ENCODE measurements around the gene MAMLD1. TPM values are rescaled to one million over a fixed set of nuclear protein-coding genes. Genes with fewer than 3 reads are reported as not detected.

Gene MAMLD1
- total RNA-seq, 1 donor from 2014 or later: 2.6 TPM

- Histone ChIP-seq H3K9ac (ENCODE audit: low read depth in 1 of 3, low read length in 3 of 3) (peak overlapping the region in 1 of 3 donors; percentile 16), H3K27me3 (ENCODE audit: control insufficient read depth in 3 of 3, insufficient read depth in 3 of 3, low read length in 3 of 3) (no peaks in the 10 kb centered on the region), H3K4me1 (ENCODE audit: control insufficient read depth in 3 of 3, insufficient read depth in 3 of 3, low read length in 3 of 3) (peaks cover 16 to 21% (median 20%) of the 10 kb centered on the region in 3 donors), H3K9me3 (ENCODE audit: control insufficient read depth in 3 of 3, low read length in 3 of 3) (no peaks in the 10 kb centered on the region), H3K4me3 (ENCODE audit: low read length in 3 of 3) (no peak overlapping the region), H3K27ac (ENCODE audit: low read depth, low read length) (no peak overlapping the region), H3K36me3 (ENCODE audit: control insufficient read depth in 3 of 3, insufficient read depth in 3 of 3, low read length in 3 of 3) (no peaks in the 10 kb centered on the region)
Measured at GRCh38 chrX:150512461-150512901, 149.4 kb downstream of the MAMLD1 start.

- H3K4me1 ChIP-seq (ENCODE audit: control insufficient read depth in 3 of 3, insufficient read depth in 3 of 3, low read length in 3 of 3): peaks cover 7 to 13% (median 13%) of the 10 kb centered on the region in 3 donors
- no peaks in the 10 kb centered on the region for H3K36me3 ChIP-seq (ENCODE audit: control insufficient read depth in 3 of 3, insufficient read depth in 3 of 3, low read length in 3 of 3)
- no peaks in the 10 kb centered on the region for H3K9me3 ChIP-seq (ENCODE audit: control insufficient read depth in 3 of 3, low read length in 3 of 3)
- no peak overlapping the region for H3K27ac ChIP-seq (ENCODE audit: low read depth, low read length)
- H3K4me3 ChIP-seq (ENCODE audit: low read length in 3 of 3): no peak overlapping the region
- no peak overlapping the region for H3K9ac ChIP-seq (ENCODE audit: low read depth in 1 of 3, low read length in 3 of 3)
- H3K27me3 ChIP-seq (ENCODE audit: control insufficient read depth in 3 of 3, insufficient read depth in 3 of 3, low read length in 3 of 3): no peaks in the 10 kb centered on the region
Measured at GRCh38 chrX:150513544-150513943, 150.4 kb downstream of the MAMLD1 start.

- no peaks in the 10 kb centered on the region for H3K27me3 ChIP-seq (ENCODE audit: control insufficient read depth in 3 of 3, insufficient read depth in 3 of 3, low read length in 3 of 3)
- no peaks in the 10 kb centered on the region for H3K9me3 ChIP-seq (ENCODE audit: control insufficient read depth in 3 of 3, low read length in 3 of 3)
Measured at GRCh38 chrX:150514462-150514861, 151.3 kb downstream of the MAMLD1 start.

GRCh38 chrX:150515801-150516200, 152.7 kb downstream of the MAMLD1 start:
- Histone ChIP-seq H3K27ac (ENCODE audit: low read depth, low read length) (no peak overlapping the region), H3K36me3 (ENCODE audit: control insufficient read depth in 3 of 3, insufficient read depth in 3 of 3, low read length in 3 of 3) (no peaks in the 10 kb centered on the region), H3K4me1 (ENCODE audit: control insufficient read depth in 3 of 3, insufficient read depth in 3 of 3, low read length in 3 of 3) (peaks cover 3 to 9% (median 4%) of the 10 kb centered on the region in 3 donors), H3K9ac (ENCODE audit: low read depth in 1 of 3, low read length in 3 of 3) (no peak overlapping the region), H3K4me3 (ENCODE audit: low read length in 3 of 3) (no peak overlapping the region), H3K9me3 (ENCODE audit: control insufficient read depth in 3 of 3, low read length in 3 of 3) (no peaks in the 10 kb centered on the region), H3K27me3 (ENCODE audit: control insufficient read depth in 3 of 3, insufficient read depth in 3 of 3, low read length in 3 of 3) (no peaks in the 10 kb centered on the region)

More at GRCh38 chrX:150514462-150514861, 151.3 kb downstream of the MAMLD1 start:
- Histone ChIP-seq H3K4me1 (ENCODE audit: control insufficient read depth in 3 of 3, insufficient read depth in 3 of 3, low read length in 3 of 3) (peaks cover 4 to 9% (median 4%) of the 10 kb centered on the region in 3 donors), H3K27ac (ENCODE audit: low read depth, low read length) (no peak overlapping the region), H3K36me3 (ENCODE audit: control insufficient read depth in 3 of 3, insufficient read depth in 3 of 3, low read length in 3 of 3) (no peaks in the 10 kb centered on the region), H3K4me3 (ENCODE audit: low read length in 3 of 3) (no peak overlapping the region), H3K9ac (ENCODE audit: low read depth in 1 of 3, low read length in 3 of 3) (no peak overlapping the region)

GRCh38 chrX:150517303-150517910, 154.3 kb downstream of the MAMLD1 start:
- peaks cover 0 to 6% (median under 1%) of the 10 kb centered on the region in 3 donors for H3K4me1 ChIP-seq (ENCODE audit: control insufficient read depth in 3 of 3, insufficient read depth in 3 of 3, low read length in 3 of 3)
- no peak overlapping the region for H3K9ac ChIP-seq (ENCODE audit: low read depth in 1 of 3, low read length in 3 of 3)
- H3K9me3 ChIP-seq (ENCODE audit: control insufficient read depth in 3 of 3, low read length in 3 of 3): no peaks in the 10 kb centered on the region
- no peak overlapping the region for H3K4me3 ChIP-seq (ENCODE audit: low read length in 3 of 3)
- H3K27ac ChIP-seq (ENCODE audit: low read depth, low read length): no peak overlapping the region
- H3K36me3 ChIP-seq (ENCODE audit: control insufficient read depth in 3 of 3, insufficient read depth in 3 of 3, low read length in 3 of 3): no peaks in the 10 kb centered on the region
- H3K27me3 ChIP-seq (ENCODE audit: control insufficient read depth in 3 of 3, insufficient read depth in 3 of 3, low read length in 3 of 3): no peaks in the 10 kb centered on the region

GRCh38 chrX:150522494-150522893, 159.4 kb downstream of the MAMLD1 start:
- Histone ChIP-seq H3K27ac (ENCODE audit: low read depth, low read length) (no peak overlapping the region), H3K4me1 (ENCODE audit: control insufficient read depth in 3 of 3, insufficient read depth in 3 of 3, low read length in 3 of 3) (peaks cover 4 to 9% (median 6%) of the 10 kb centered on the region in 3 donors), H3K4me3 (ENCODE audit: low read length in 3 of 3) (no peak overlapping the region), H3K9ac (ENCODE audit: low read depth in 1 of 3, low read length in 3 of 3) (no peak overlapping the region), H3K9me3 (ENCODE audit: control insufficient read depth in 3 of 3, low read length in 3 of 3) (no peaks in the 10 kb centered on the region), H3K27me3 (ENCODE audit: control insufficient read depth in 3 of 3, insufficient read depth in 3 of 3, low read length in 3 of 3) (no peaks in the 10 kb centered on the region), H3K36me3 (ENCODE audit: control insufficient read depth in 3 of 3, insufficient read depth in 3 of 3, low read length in 3 of 3) (no peaks in the 10 kb centered on the region)

- H3K4me1 ChIP-seq (ENCODE audit: control insufficient read depth in 3 of 3, insufficient read depth in 3 of 3, low read length in 3 of 3): peaks cover 4 to 9% (median 8%) of the 10 kb centered on the region in 3 donors
- no peak overlapping the region for H3K27ac ChIP-seq (ENCODE audit: low read depth, low read length)
- no peaks in the 10 kb centered on the region for H3K36me3 ChIP-seq (ENCODE audit: control insufficient read depth in 3 of 3, insufficient read depth in 3 of 3, low read length in 3 of 3)
- H3K9me3 ChIP-seq (ENCODE audit: control insufficient read depth in 3 of 3, low read length in 3 of 3): no peaks in the 10 kb centered on the region
- H3K9ac ChIP-seq (ENCODE audit: low read depth in 1 of 3, low read length in 3 of 3): peak overlapping the region in 1 of 3 donors; percentile 25
- no peaks in the 10 kb centered on the region for H3K27me3 ChIP-seq (ENCODE audit: control insufficient read depth in 3 of 3, insufficient read depth in 3 of 3, low read length in 3 of 3)
- H3K4me3 ChIP-seq (ENCODE audit: low read length in 3 of 3): no peak overlapping the region
Measured at GRCh38 chrX:150525061-150525919, 162.2 kb downstream of the MAMLD1 start.

- Histone ChIP-seq H3K4me1 (ENCODE audit: control insufficient read depth in 3 of 3, insufficient read depth in 3 of 3, low read length in 3 of 3) (peaks cover 4 to 9% (median 8%) of the 10 kb centered on the region in 3 donors), H3K4me3 (ENCODE audit: low read length in 3 of 3) (no peak overlapping the region), H3K36me3 (ENCODE audit: control insufficient read depth in 3 of 3, insufficient read depth in 3 of 3, low read length in 3 of 3) (no peaks in the 10 kb centered on the region), H3K27me3 (ENCODE audit: control insufficient read depth in 3 of 3, insufficient read depth in 3 of 3, low read length in 3 of 3) (no peaks in the 10 kb centered on the region), H3K9ac (ENCODE audit: low read depth in 1 of 3, low read length in 3 of 3) (no peak overlapping the region), H3K27ac (ENCODE audit: low read depth, low read length) (no peak overlapping the region), H3K9me3 (ENCODE audit: control insufficient read depth in 3 of 3, low read length in 3 of 3) (no peaks in the 10 kb centered on the region)
Measured at GRCh38 chrX:150526692-150527091, 163.6 kb downstream of the MAMLD1 start.

GRCh38 chrX:150527108-150527507, 164.0 kb downstream of the MAMLD1 start:
- Histone ChIP-seq H3K27me3 (ENCODE audit: control insufficient read depth in 3 of 3, insufficient read depth in 3 of 3, low read length in 3 of 3) (no peaks in the 10 kb centered on the region), H3K27ac (ENCODE audit: low read depth, low read length) (no peak overlapping the region), H3K9me3 (ENCODE audit: control insufficient read depth in 3 of 3, low read length in 3 of 3) (no peaks in the 10 kb centered on the region), H3K4me3 (ENCODE audit: low read length in 3 of 3) (no peak overlapping the region), H3K36me3 (ENCODE audit: control insufficient read depth in 3 of 3, insufficient read depth in 3 of 3, low read length in 3 of 3) (no peaks in the 10 kb centered on the region), H3K4me1 (ENCODE audit: control insufficient read depth in 3 of 3, insufficient read depth in 3 of 3, low read length in 3 of 3) (peaks cover 4 to 9% (median 8%) of the 10 kb centered on the region in 3 donors), H3K9ac (ENCODE audit: low read depth in 1 of 3, low read length in 3 of 3) (no peak overlapping the region)

GRCh38 chrX:150529587-150529986, 166.5 kb downstream of the MAMLD1 start:
- Histone ChIP-seq H3K9ac (ENCODE audit: low read depth in 1 of 3, low read length in 3 of 3) (no peak overlapping the region), H3K36me3 (ENCODE audit: control insufficient read depth in 3 of 3, insufficient read depth in 3 of 3, low read length in 3 of 3) (no peaks in the 10 kb centered on the region), H3K4me1 (ENCODE audit: control insufficient read depth in 3 of 3, insufficient read depth in 3 of 3, low read length in 3 of 3) (peaks cover 4 to 9% (median 8%) of the 10 kb centered on the region in 3 donors), H3K4me3 (ENCODE audit: low read length in 3 of 3) (no peak overlapping the region), H3K27me3 (ENCODE audit: control insufficient read depth in 3 of 3, insufficient read depth in 3 of 3, low read length in 3 of 3) (no peaks in the 10 kb centered on the region), H3K27ac (ENCODE audit: low read depth, low read length) (no peak overlapping the region), H3K9me3 (ENCODE audit: control insufficient read depth in 3 of 3, low read length in 3 of 3) (no peaks in the 10 kb centered on the region)

Data from skeletal muscle tissue (tissue), 4 donors.